Caco-2 (cell line): ENCODE data around the gene CHMP3. TPM values are rescaled to one million over a fixed set of nuclear protein-coding genes. Genes with fewer than 3 reads are reported as not detected.
"Not testable (repeated sequence)": the region's sequence is repeated elsewhere in the genome, so short reads cannot be mapped to it uniquely, and the experiment has no call there.

Experiments used
- BruUV-seq: library from RNA; stranded (reverse); fragments of 400-500 nt; replicated peaks from 2 replicates; lab custom pipeline; 2021; lab: Mats Ljungman, UMichigan
- CTCF ChIA-PET: fragments of 300-600 bp; sonication (Branson Sonifier 250); formaldehyde crosslinking; loops from one replicate; lab custom pipeline; 2022; ENCODE audit warnings: antibody characterized with exemption; lab: Charles Lee
- POLR2A ChIA-PET: fragments of 300-600 bp; sonication (Branson Sonifier 250); formaldehyde crosslinking; loops from one replicate; lab custom pipeline; 2022; ENCODE audit warnings: antibody characterized with exemption; lab: Charles Lee
- DNase-seq, 2 experiments: peaks; one replicate each; pipeline versions ENCODE4 v3.0.0 to v3.0.0-alpha.2; 2020 to 2022
- H3K27me3 ChIP-seq: replicated peaks from 2 replicates; pipeline ENCODE4 v1.6.0; 2011; ENCODE audit warnings: low read length; ENCODE audit not compliant: control insufficient read depth, insufficient read depth
- H3K36me3 ChIP-seq: 2 replicates; pipeline ENCODE4 v1.5.1; 2011; ENCODE audit warnings: low read length; ENCODE audit not compliant: control insufficient read depth, insufficient read depth
- H3K4me1 ChIP-seq: fragments of 250-450 bp; sonication (Bioruptor Pico); 2 replicates; pipeline ENCODE4 v1.5.1; 2020; ENCODE audit warnings: mild to moderate bottlenecking
- H3K4me3 ChIP-seq: 2 replicates; pipeline ENCODE4 v1.5.1; 2011; ENCODE audit warnings: low read depth, mild to moderate bottlenecking, control low read depth, low read length
- H3K9me3 ChIP-seq: fragments of 250-450 bp; sonication (Bioruptor Pico); 2 replicates; pipeline ENCODE4 v1.5.1; 2020; ENCODE audit warnings: mild to moderate bottlenecking, moderate library complexity
- H3K27ac Mint-ChIP-seq: one replicate; pipeline ENCODE4 v1.8.0; 2022; ENCODE audit warnings: mixed read lengths; ENCODE audit not compliant: unreplicated experiment
- H3K27me3 Mint-ChIP-seq: one replicate; pipeline ENCODE4 v1.8.0; 2022; ENCODE audit warnings: mixed read lengths; ENCODE audit not compliant: insufficient read depth, unreplicated experiment
- H3K36me3 Mint-ChIP-seq: one replicate; pipeline ENCODE4 v1.8.0; 2022; ENCODE audit warnings: mild to moderate bottlenecking, mixed read lengths; ENCODE audit not compliant: insufficient read depth, unreplicated experiment
- H3K4me1 Mint-ChIP-seq: one replicate; pipeline ENCODE4 v1.8.0; 2022; ENCODE audit warnings: low read depth, mixed read lengths; ENCODE audit not compliant: unreplicated experiment
- H3K4me3 Mint-ChIP-seq: one replicate; pipeline ENCODE4 v1.8.0; 2022; ENCODE audit warnings: mild to moderate bottlenecking, moderate library complexity, mixed read lengths; ENCODE audit not compliant: unreplicated experiment
- H3K9me3 Mint-ChIP-seq: one replicate; pipeline ENCODE4 v1.8.0; 2022; ENCODE audit warnings: mixed read lengths; ENCODE audit not compliant: unreplicated experiment
- intact Hi-C: fragments of 100-400 bp; cut with micrococcal nuclease; formaldehyde crosslinking; loops from one replicate; pipeline ENCODE4 v1.10.0; 2022; ENCODE audit not compliant: unreplicated experiment
- total RNA-seq: library from RNA; stranded (reverse); gene quantifications from 2 replicates; pipeline ENCODE4 v1.2.3, GENCODE V29; 2022
- TF ChIP-seq, protein P1 (sequence below), 2 experiments: fragments of 200-600 bp in 1 of 2; IDR thresholded peaks; 1 replicate in 1 of 2; 2 replicates in 1 of 2; pipeline versions ENCODE4 v1.5.1 to v1.8.0; 2011 to 2022; ENCODE audit warnings: antibody characterized with exemption in 1 of 2, control low read depth in 1 of 2, inconsistent platforms in 1 of 2, low read depth in 1 of 2, low read length in 1 of 2, mild to moderate bottlenecking in 1 of 2, moderate library complexity in 1 of 2; ENCODE audit not compliant: insufficient read depth in 1 of 2, severe bottlenecking in 1 of 2, unreplicated experiment in 1 of 2

CHMP3 gene
- total RNA-seq, 1 experiment from 2014 or later, result 93.5 TPM

DNA sequence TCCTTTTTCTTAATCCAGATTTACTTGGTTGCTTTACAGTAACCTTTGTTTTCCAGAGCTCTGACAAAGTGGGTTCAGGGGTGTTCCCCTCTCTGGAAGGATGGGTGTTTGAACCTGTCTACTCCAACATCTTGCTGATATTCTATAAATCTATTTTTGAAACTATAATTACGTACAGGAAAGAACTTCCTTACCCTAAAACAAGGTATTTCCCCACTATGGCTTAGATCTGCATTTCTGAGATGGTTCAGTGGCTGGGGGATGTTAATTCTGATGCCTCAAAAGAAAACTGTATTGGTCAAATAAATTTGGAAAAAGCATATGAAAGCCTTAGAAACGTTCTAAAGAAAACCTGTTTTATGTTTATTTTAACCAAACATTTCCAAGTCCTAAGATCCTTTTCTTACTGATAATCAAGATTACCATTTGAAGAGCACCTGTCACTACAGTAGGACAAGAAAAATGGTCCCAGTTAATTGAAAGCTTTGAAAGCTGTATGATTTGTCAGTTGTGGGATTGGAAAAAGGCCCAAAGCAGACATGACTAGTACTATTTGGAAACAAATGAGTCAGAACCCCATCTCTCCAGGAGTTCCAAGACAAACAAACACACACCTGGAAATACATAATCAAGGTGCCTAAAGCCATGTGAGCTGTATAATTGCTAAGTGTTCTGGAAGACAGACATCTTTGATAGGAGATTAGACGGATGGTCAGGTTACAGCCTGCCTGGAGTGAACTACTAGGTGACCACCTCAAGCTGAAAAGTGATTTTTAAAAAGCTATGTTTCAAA is 64.6 kb downstream of the CHMP3 start:
- CTCF ChIA-PET, result no interaction called here
- intact Hi-C loops, result loop anchor here (10.0 kb wide), 1 partner anchor 126 kb away; the partner anchor contains the start of gene RNF103
- Mint-ChIP-seq H3K36me3 (peaks cover 85% of the 10 kb centered on the region), H3K9me3 (peaks cover 49% of the 10 kb centered on the region), H3K27ac (no peak overlapping the region), H3K4me3 (no peak overlapping the region), H3K4me1 (peaks cover 6% of the 10 kb centered on the region), H3K27me3 (no peaks in the 10 kb centered on the region)
- DNase-seq, result no peak
- no peaks in the 10 kb centered on the region for H3K27me3 ChIP-seq
- POLR2A ChIA-PET, result no interaction called here
- H3K9me3 ChIP-seq, result peaks cover 19% of the 10 kb centered on the region
- TF ChIP-seq, protein P1, sequence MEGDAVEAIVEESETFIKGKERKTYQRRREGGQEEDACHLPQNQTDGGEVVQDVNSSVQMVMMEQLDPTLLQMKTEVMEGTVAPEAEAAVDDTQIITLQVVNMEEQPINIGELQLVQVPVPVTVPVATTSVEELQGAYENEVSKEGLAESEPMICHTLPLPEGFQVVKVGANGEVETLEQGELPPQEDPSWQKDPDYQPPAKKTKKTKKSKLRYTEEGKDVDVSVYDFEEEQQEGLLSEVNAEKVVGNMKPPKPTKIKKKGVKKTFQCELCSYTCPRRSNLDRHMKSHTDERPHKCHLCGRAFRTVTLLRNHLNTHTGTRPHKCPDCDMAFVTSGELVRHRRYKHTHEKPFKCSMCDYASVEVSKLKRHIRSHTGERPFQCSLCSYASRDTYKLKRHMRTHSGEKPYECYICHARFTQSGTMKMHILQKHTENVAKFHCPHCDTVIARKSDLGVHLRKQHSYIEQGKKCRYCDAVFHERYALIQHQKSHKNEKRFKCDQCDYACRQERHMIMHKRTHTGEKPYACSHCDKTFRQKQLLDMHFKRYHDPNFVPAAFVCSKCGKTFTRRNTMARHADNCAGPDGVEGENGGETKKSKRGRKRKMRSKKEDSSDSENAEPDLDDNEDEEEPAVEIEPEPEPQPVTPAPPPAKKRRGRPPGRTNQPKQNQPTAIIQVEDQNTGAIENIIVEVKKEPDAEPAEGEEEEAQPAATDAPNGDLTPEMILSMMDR (IDR thresholded peaks at IDR 0.05; ENCODE audit: insufficient read depth in 1 of 2, low read depth in 1 of 2, low read length in 1 of 2, severe bottlenecking in 1 of 2, unreplicated experiment in 1 of 2), result no peak
- H3K4me3 ChIP-seq, result no peak overlapping the region
- H3K36me3 ChIP-seq, result peaks cover 11% of the 10 kb centered on the region
- no TSS peak for BruUV-seq
- H3K4me1 ChIP-seq, result no peaks in the 10 kb centered on the region

DNA sequence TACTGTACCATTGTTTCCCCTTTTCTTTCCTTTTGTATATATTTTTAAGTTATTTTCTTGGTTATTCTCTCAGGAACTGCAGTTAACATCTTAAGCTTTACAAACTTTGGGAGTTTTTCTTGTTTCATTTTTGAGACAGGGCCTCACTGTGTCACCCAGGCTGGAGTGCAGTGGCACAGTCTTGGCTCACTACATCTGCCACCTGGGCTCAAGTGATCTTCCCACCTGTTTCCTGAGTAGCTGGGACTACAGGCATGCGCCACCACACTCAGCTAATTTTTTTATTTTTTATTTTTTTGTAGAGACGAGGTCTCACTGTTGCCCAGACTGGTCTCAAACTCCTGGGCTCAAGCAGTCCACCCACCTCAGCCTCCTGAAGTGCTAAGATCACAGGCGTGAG is 66.9 kb downstream of the CHMP3 start:
- DNase-seq, H3K4me3 ChIP-seq, H3K27ac Mint-ChIP-seq, H3K4me3 Mint-ChIP-seq, H3K4me1 Mint-ChIP-seq, CTCF ChIA-PET, H3K27me3 ChIP-seq, POLR2A ChIA-PET, BruUV-seq, H3K27me3 Mint-ChIP-seq: not testable (repeated sequence)
- Histone ChIP-seq H3K9me3 (peaks cover 19% of the 10 kb centered on the region), H3K36me3 (peaks cover 11% of the 10 kb centered on the region), H3K4me1 (peaks cover 15% of the 10 kb centered on the region)
- peaks cover 82% of the 10 kb centered on the region for H3K36me3 Mint-ChIP-seq
- intact Hi-C loops, result loop anchor here (10.0 kb wide), 1 partner anchor 128 kb away; the partner anchor contains the start of gene RNF103
- H3K9me3 Mint-ChIP-seq, result peaks cover 46% of the 10 kb centered on the region

DNA sequence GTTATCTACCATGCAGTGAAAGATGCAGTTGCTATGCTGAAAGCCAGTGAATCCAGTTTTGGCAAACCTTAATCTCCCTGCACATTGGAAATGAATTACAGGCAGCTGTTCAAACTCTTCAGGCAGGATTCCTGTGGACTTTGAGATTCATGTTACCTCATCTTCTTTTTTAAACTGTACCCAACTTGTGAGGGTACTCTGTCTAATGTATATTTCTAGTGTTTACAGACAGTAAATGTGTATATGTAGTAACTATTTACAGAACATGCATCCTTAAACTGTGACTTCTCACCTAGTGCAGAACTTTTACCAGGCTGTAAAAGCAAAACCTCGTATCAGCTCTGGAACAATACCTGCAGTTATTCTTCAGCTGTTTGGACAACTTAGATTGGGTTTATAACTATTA is 71.2 kb downstream of the CHMP3 start:
- Histone ChIP-seq H3K4me3 (no peak overlapping the region), H3K4me1 (peaks cover 27% of the 10 kb centered on the region), H3K27me3 (no peaks in the 10 kb centered on the region), H3K36me3 (peaks cover 9% of the 10 kb centered on the region), H3K9me3 (no peaks in the 10 kb centered on the region)
- TF ChIP-seq, protein P1 (IDR thresholded peaks at IDR 0.05; ENCODE audit: insufficient read depth in 1 of 2, low read depth in 1 of 2, low read length in 1 of 2, severe bottlenecking in 1 of 2, unreplicated experiment in 1 of 2), result no peak
- peak in 1 of 2 experiments; percentile 51 for DNase-seq
- Mint-ChIP-seq H3K9me3 (peaks cover 18% of the 10 kb centered on the region), H3K36me3 (peaks cover 79% of the 10 kb centered on the region), H3K4me3 (no peak overlapping the region), H3K4me1 (peaks cover 11% of the 10 kb centered on the region), H3K27ac (no peak overlapping the region), H3K27me3 (no peaks in the 10 kb centered on the region)
- no TSS peak for BruUV-seq
- CTCF ChIA-PET, result no interaction called here
- POLR2A ChIA-PET, result no interaction called here
- intact Hi-C loops, result loop anchor here (10.0 kb wide), 1 partner anchor 133 kb away; the partner anchor contains the start of gene RNF103
